Measurements from ENCODE around the gene SENP5.

- TF ChIP-seq CTCF (IDR thresholded peaks at IDR 0.05; ENCODE audit: insufficient read depth, low read depth, low read length) (peak; percentile 28), EZH2 (IDR thresholded peaks at IDR 0.05; ENCODE audit: insufficient read depth, low read length) (no peak)
Observed at GRCh38 chr3:196969660-196970546, 102.2 kb downstream of the SENP5 start.

Data from astrocyte (in vitro differentiated cells and primary cell).